H1 (cell line): Measurements from ENCODE around the gene TIMP4. TPM values are rescaled to one million over a fixed set of nuclear protein-coding genes. Genes with fewer than 3 reads are reported as not detected.

Source experiments
- CTCF ChIA-PET: fragments of 300-600 bp; sonication (Branson Sonifier 250); formaldehyde crosslinking; loops from one replicate; lab custom pipeline; 2021; ENCODE audit not compliant: partially characterized antibody; lab: Charles Lee
- POLR2A ChIA-PET: fragments of 300-600 bp; sonication (Branson Sonifier 250); formaldehyde crosslinking; loops from one replicate; lab custom pipeline; 2021; ENCODE audit warnings: inconsistent platforms; ENCODE audit not compliant: partially characterized antibody; lab: Charles Lee
- DNase-seq, 2 experiments: peaks; one replicate each; pipeline versions ENCODE4 v3.0.0 to v3.0.0-alpha.2; 2010 to 2022; ENCODE audit warnings: low spot score in 2 of 2, low read depth in 1 of 2, mixed read lengths in 1 of 2
- FAIRE-seq: peaks from 2 replicates; lab custom pipeline; 2011; peaks lifted over from hg19 to GRCh38; lab: Jason Lieb, UNC
- H2AFZ ChIP-seq: 2 replicates; pipeline ENCODE4 v1.8.1; 2012; ENCODE audit warnings: low read length, inconsistent platforms
- H2AK5ac ChIP-seq: 2 replicates; pipeline ENCODE4 v1.6.1; 2013; ENCODE audit warnings: low read depth, low read length
- H2BK120ac ChIP-seq: replicated peaks from 2 replicates; pipeline ENCODE3; 2013; ENCODE audit warnings: low read depth, low read length, inconsistent platforms
- H2BK12ac ChIP-seq: 2 replicates; pipeline ENCODE4 v1.6.1; 2013; ENCODE audit warnings: low read depth, low read length
- H2BK15ac ChIP-seq: 2 replicates; pipeline ENCODE4 v1.6.1; 2013; ENCODE audit warnings: low read length
- H2BK20ac ChIP-seq: 2 replicates; pipeline ENCODE4 v1.6.1; 2013; ENCODE audit warnings: low read length
- H2BK5ac ChIP-seq: 2 replicates; pipeline ENCODE4 v1.6.1; 2013; ENCODE audit warnings: low read depth, low read length
- H3K14ac ChIP-seq: 2 replicates; pipeline ENCODE4 v1.6.1; 2013; ENCODE audit warnings: inconsistent platforms; ENCODE audit not compliant: insufficient read length
- H3K18ac ChIP-seq: 2 replicates; pipeline ENCODE4 v1.6.1; 2013; ENCODE audit warnings: low read length; ENCODE audit errors: extremely low read depth
- H3K23ac ChIP-seq: 2 replicates; pipeline ENCODE4 v1.6.1; 2013; ENCODE audit warnings: inconsistent platforms; ENCODE audit not compliant: insufficient read length
- H3K23me2 ChIP-seq: 2 replicates; pipeline ENCODE4 v1.6.1; 2013; ENCODE audit warnings: low read depth, low read length
- H3K27ac ChIP-seq: 2 replicates; pipeline ENCODE4 v1.6.1; 2011; ENCODE audit warnings: low read depth, low read length, inconsistent platforms
- H3K27me3 ChIP-seq, 4 experiments: replicated peaks in 1 of 4; 1 replicate in 1 of 4; 2 replicates in 3 of 4; pipeline versions ENCODE4 v1.6.1 to v1.8.1; 2011 to 2013; ENCODE audit warnings: low read length in 3 of 4, mild to moderate bottlenecking in 3 of 4, inconsistent platforms in 2 of 4, mixed read lengths in 2 of 4, moderate library complexity in 1 of 4; ENCODE audit not compliant: control insufficient read depth in 3 of 4, insufficient read depth in 3 of 4; ENCODE audit errors: extremely low read depth in 1 of 4
- H3K36me3 ChIP-seq, 4 experiments: 2 replicates each; pipeline versions ENCODE4 v1.6.1 to v1.8.1; 2011 to 2013; ENCODE audit warnings: mild to moderate bottlenecking in 4 of 4, low read length in 3 of 4, moderate library complexity in 2 of 4, control low read depth in 1 of 4, inconsistent platforms in 1 of 4; ENCODE audit not compliant: insufficient read depth in 4 of 4, control insufficient read depth in 2 of 4
- H3K4ac ChIP-seq: replicated peaks from 2 replicates; pipeline ENCODE3; 2013; ENCODE audit warnings: low read length, low read depth, mixed read lengths, inconsistent platforms; ENCODE audit not compliant: insufficient read length
- H3K4me1 ChIP-seq, 4 experiments: replicated peaks in 1 of 4; 1 replicate in 1 of 4; 2 replicates in 3 of 4; pipeline versions ENCODE4 v1.6.1 to v1.8.1; 2011 to 2013; ENCODE audit warnings: low read length in 3 of 4, inconsistent platforms in 2 of 4, mixed read lengths in 1 of 4; ENCODE audit not compliant: insufficient read depth in 4 of 4, control insufficient read depth in 3 of 4
- H3K4me2 ChIP-seq, 2 experiments: 2 replicates each; pipeline versions ENCODE4 v1.6.1 to v1.8.1; 2011 to 2013; ENCODE audit warnings: low read depth in 2 of 2, low read length in 2 of 2, control low read depth in 1 of 2, inconsistent platforms in 1 of 2, mild to moderate bottlenecking in 1 of 2; ENCODE audit not compliant: insufficient read depth in 1 of 2
- H3K4me3 ChIP-seq, 4 experiments: fragments of 200-600, 300-600 bp in 1 of 4; sonication (generic), shearing (Covaris generic), sonication (Bioruptor Twin) in 1 of 4; 2 replicates each; pipeline versions ENCODE4 v1.5.1 to v1.8.1; 2011 to 2016; ENCODE audit warnings: low read length in 4 of 4, low read depth in 3 of 4, control low read depth in 2 of 4, inconsistent platforms in 2 of 4, mild to moderate bottlenecking in 2 of 4, mixed read lengths in 1 of 4, moderate library complexity in 1 of 4; ENCODE audit not compliant: insufficient read depth in 2 of 4; ENCODE audit errors: extremely low read depth in 1 of 4
- H3K56ac ChIP-seq: replicated peaks from 2 replicates; pipeline ENCODE3; 2013; ENCODE audit warnings: low read depth, mild to moderate bottlenecking, mixed read lengths, low read length, inconsistent platforms; ENCODE audit not compliant: insufficient read length
- H3K79me1 ChIP-seq: 2 replicates; pipeline ENCODE4 v1.6.1; 2013; ENCODE audit warnings: low read depth, low read length, control low read depth
- H3K79me2 ChIP-seq, 2 experiments: 2 replicates each; pipeline versions ENCODE4 v1.6.1 to v1.8.1; 2012 to 2013; ENCODE audit warnings: low read length in 2 of 2, mild to moderate bottlenecking in 2 of 2, inconsistent platforms in 1 of 2; ENCODE audit not compliant: insufficient read depth in 2 of 2, control insufficient read depth in 1 of 2
- H3K9ac ChIP-seq, 4 experiments: replicated peaks in 1 of 4; 1 replicate in 1 of 4; 2 replicates in 3 of 4; pipeline versions ENCODE4 v1.6.1 to v1.8.1; 2011 to 2013; ENCODE audit warnings: low read depth in 3 of 4, low read length in 3 of 4, control low read depth in 2 of 4, mild to moderate bottlenecking in 2 of 4, moderate library complexity in 2 of 4, inconsistent platforms in 1 of 4; ENCODE audit errors: extremely low read depth in 1 of 4
- H3K9me3 ChIP-seq, 2 experiments: 2 replicates each; pipeline versions ENCODE4 v1.6.1 to v1.8.1; 2012 to 2013; ENCODE audit warnings: mild to moderate bottlenecking in 2 of 2, moderate library complexity in 2 of 2, control low read depth in 1 of 2, inconsistent platforms in 1 of 2, low read depth in 1 of 2, low read length in 1 of 2, mixed read lengths in 1 of 2; ENCODE audit not compliant: insufficient read depth in 2 of 2
- H4K20me1 ChIP-seq, 2 experiments: replicated peaks in 1 of 2; 2 replicates each; pipeline versions ENCODE3 to v1.8.1; 2011 to 2013; ENCODE audit warnings: inconsistent platforms in 2 of 2, low read length in 2 of 2, mild to moderate bottlenecking in 1 of 2; ENCODE audit not compliant: insufficient read depth in 2 of 2, control insufficient read depth in 1 of 2
- H4K5ac ChIP-seq: 2 replicates; pipeline ENCODE4 v1.6.1; 2013; ENCODE audit warnings: low read length, low read depth, mixed read lengths, inconsistent platforms; ENCODE audit not compliant: insufficient read length
- H4K8ac ChIP-seq: 2 replicates; pipeline ENCODE4 v1.8.0; 2013; ENCODE audit warnings: mild to moderate bottlenecking, moderate library complexity, low read length, inconsistent platforms; ENCODE audit not compliant: insufficient read depth; ENCODE audit errors: extremely low read depth
- H4K91ac ChIP-seq: replicated peaks from 2 replicates; pipeline ENCODE3; 2013; ENCODE audit warnings: low read length, mixed read lengths, inconsistent platforms; ENCODE audit not compliant: insufficient read length
- CEBPB ChIP-seq: IDR thresholded peaks from 2 replicates; pipeline ENCODE4 v1.6.1; 2012; ENCODE audit warnings: low read depth, low read length
- CHD1 ChIP-seq: IDR thresholded peaks from 2 replicates; pipeline ENCODE4 v1.6.1; 2012; ENCODE audit warnings: low read depth, low read length, improper control_type of control experiment
- EGR1 ChIP-seq: IDR thresholded peaks from 2 replicates; pipeline ENCODE4 v1.6.1; 2011; ENCODE audit warnings: low read depth, low read length, borderline replicate concordance
- RBBP5 ChIP-seq: IDR thresholded peaks from 2 replicates; pipeline ENCODE4 v1.7.1; 2012; ENCODE audit warnings: low read depth, mild to moderate bottlenecking, inconsistent platforms, low read length, moderate library complexity, borderline replicate concordance
- SUZ12 ChIP-seq: fragments of 200-600 bp; sonication (generic); IDR thresholded peaks from 2 replicates; pipeline ENCODE4 v1.6.1; 2012; ENCODE audit warnings: mild to moderate bottlenecking, inconsistent platforms, low read length, moderate library complexity, mixed read lengths
- WGBS, 2 experiments: shearing (Covaris generic) in 1 of 2; methylation state at CpG; one replicate each; pipeline versions ENCODE4 v1.1.6 to v1.1.7; 2013 to 2015; ENCODE audit warnings: low lambda C conversion rate in 2 of 2, mixed read lengths in 2 of 2, inconsistent platforms in 1 of 2, low coverage in 1 of 2, missing lambda C conversion rate in 1 of 2; ENCODE audit not compliant: insufficient replicate concordance in 2 of 2, insufficient coverage in 1 of 2, insufficient read length in 1 of 2; ENCODE audit errors: extremely low coverage in 1 of 2, missing lambda C conversion rate in 1 of 2; 5-methylcytosine and 5-hydroxymethylcytosine counted together
- polyA plus RNA-seq, 7 experiments: library from polyadenylated mRNA; depleted of rRNA in 3 of 7; stranded (reverse) in 5 of 7; unstranded in 2 of 7; fragments of >200 nt in 5 of 7; fragments of 200-250 nt in 2 of 7; gene quantifications; 1 replicate in 5 of 7; 2 replicates in 1 of 7; 4 replicates in 1 of 7; pipeline versions ENCODE4 v1.2.1 to v1.2.3, GENCODE V29; 2011 to 2013; ENCODE audit warnings: missing spikeins in 2 of 7, mixed read lengths in 2 of 7
- total RNA-seq: library from RNA; stranded (reverse); fragmentation: NEBNext Ultra II Directional; extraction: Animal tissue kit (Norgen Biotek cat#: 25700); gene quantifications from 2 replicates; pipeline ENCODE4 v1.2.1, GENCODE V29; 2021

The TIMP4 gene
- total and polyA plus RNA-seq, 2 of the 8 experiments (the other 6 are each of a cell fraction or from before 2014, with no cell fraction given) = 5.1 to 8.7 TPM

DNA sequence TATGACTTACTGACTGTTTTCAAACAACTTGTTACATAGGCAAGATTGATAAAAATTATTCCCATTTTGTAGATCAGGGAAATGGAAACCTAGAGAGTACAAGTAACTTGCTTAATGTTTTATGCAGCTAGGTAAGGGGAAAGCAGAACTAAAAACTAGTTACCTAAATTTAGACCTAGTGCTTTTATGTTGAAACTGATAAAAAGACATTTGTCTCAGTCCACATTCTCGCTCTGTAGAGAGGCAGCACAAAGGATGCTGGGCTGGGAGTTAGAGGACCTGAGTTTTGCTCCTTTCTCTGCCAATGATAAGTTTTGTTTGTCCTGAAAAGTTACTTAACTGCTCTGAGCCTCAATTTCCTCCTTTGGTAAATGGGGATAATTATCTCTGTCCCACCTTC lies 17.4 kb downstream of the TIMP4 start:
- no peak overlapping the region for H3K56ac ChIP-seq
- no peak overlapping the region for H2BK120ac ChIP-seq
- no peak overlapping the region for H4K91ac ChIP-seq
- H3K27ac ChIP-seq = no peak overlapping the region
- H4K8ac ChIP-seq = no peak overlapping the region
- no peaks in the 10 kb centered on the region for H3K27me3 ChIP-seq
- DNase-seq (no peak), FAIRE-seq (no peak)
- no peak overlapping the region for H2BK5ac ChIP-seq
- ChIA-PET CTCF (interaction anchor here (1.2 to 37.6 kb wide), 4 partner anchors 10 to 338 kb away, joined by 4 to 651 read pairs (median 8); no protein-coding TSS in a partner anchor), POLR2A (no interaction called here)
- no peaks in the 10 kb centered on the region for H4K20me1 ChIP-seq
- H3K14ac ChIP-seq = no peak overlapping the region
- H2BK20ac ChIP-seq = no peak overlapping the region
- H2BK15ac ChIP-seq = no peak overlapping the region
- H3K4me2 ChIP-seq = no peak overlapping the region
- no peak overlapping the region for H3K4ac ChIP-seq
- 94% methylated on average over 1 of the region's 1 CpG; no CpG with 5 or more reads in 1 of the 2 experiments for WGBS, 2 experiments
- no peak overlapping the region for H2AK5ac ChIP-seq
- no peak overlapping the region for H3K4me3 ChIP-seq
- no peak overlapping the region for H2AFZ ChIP-seq
- H3K4me1 ChIP-seq = no peaks in the 10 kb centered on the region
- H3K36me3 ChIP-seq = no peaks in the 10 kb centered on the region
- no peaks in the 10 kb centered on the region for H3K9me3 ChIP-seq
- H2BK12ac ChIP-seq = no peak overlapping the region
- no peak overlapping the region for H4K5ac ChIP-seq
- no peak overlapping the region for H3K23ac ChIP-seq
- no peaks in the 10 kb centered on the region for H3K79me1 ChIP-seq
- no peak overlapping the region for H3K9ac ChIP-seq
- H3K79me2 ChIP-seq = no peaks in the 10 kb centered on the region
- no peak overlapping the region for H3K18ac ChIP-seq
- no peaks in the 10 kb centered on the region for H3K23me2 ChIP-seq
- no peak for TF ChIP-seq RBBP5
- TF ChIP-seq CEBPB = no peak
- no peak for TF ChIP-seq EGR1
- TF ChIP-seq CHD1 = no peak
- TF ChIP-seq SUZ12 = no peak
